C4-2B (cell line): ENCODE measurements around the gene ZNF730.
"Not testable (repeated sequence)": the region's sequence is repeated elsewhere in the genome, so short reads cannot be mapped to it uniquely, and the experiment has no call there.

Experiments used
- ZFX ChIP-seq: fragments of 450-650 bp; IDR thresholded peaks from 2 replicates; pipeline ENCODE4 v1.6.1; 2017
- TF ChIP-seq, protein P1 (sequence below): fragments of 450-650 bp; conservative IDR thresholded peaks from 2 replicates; pipeline ENCODE4 v1.5.1; 2017; ENCODE audit warnings: mild to moderate bottlenecking

- TF ChIP-seq, protein P1, sequence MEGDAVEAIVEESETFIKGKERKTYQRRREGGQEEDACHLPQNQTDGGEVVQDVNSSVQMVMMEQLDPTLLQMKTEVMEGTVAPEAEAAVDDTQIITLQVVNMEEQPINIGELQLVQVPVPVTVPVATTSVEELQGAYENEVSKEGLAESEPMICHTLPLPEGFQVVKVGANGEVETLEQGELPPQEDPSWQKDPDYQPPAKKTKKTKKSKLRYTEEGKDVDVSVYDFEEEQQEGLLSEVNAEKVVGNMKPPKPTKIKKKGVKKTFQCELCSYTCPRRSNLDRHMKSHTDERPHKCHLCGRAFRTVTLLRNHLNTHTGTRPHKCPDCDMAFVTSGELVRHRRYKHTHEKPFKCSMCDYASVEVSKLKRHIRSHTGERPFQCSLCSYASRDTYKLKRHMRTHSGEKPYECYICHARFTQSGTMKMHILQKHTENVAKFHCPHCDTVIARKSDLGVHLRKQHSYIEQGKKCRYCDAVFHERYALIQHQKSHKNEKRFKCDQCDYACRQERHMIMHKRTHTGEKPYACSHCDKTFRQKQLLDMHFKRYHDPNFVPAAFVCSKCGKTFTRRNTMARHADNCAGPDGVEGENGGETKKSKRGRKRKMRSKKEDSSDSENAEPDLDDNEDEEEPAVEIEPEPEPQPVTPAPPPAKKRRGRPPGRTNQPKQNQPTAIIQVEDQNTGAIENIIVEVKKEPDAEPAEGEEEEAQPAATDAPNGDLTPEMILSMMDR = not testable (repeated sequence)
- not testable (repeated sequence) for TF ChIP-seq ZFX
Observed at GRCh38 chr19:23134211-23134610, 17.4 kb downstream of the ZNF730 start.
